Bronchial epithelial cell (primary cell): ENCODE results near the gene FOXD1. TPM values are rescaled to one million over a fixed set of nuclear protein-coding genes. Genes with fewer than 3 reads are reported as not detected.

ENCODE experiments used
- DNase-seq: peaks from one replicate; pipeline ENCODE4 v3.0.0-alpha.2; 2010; ENCODE audit warnings: low read depth
- FAIRE-seq: peaks from 2 replicates; lab custom pipeline; 2011; peaks lifted over from hg19 to GRCh38; lab: Jason Lieb, UNC
- H3K27me3 ChIP-seq: 2 replicates; pipeline ENCODE4 v1.5.1; 2011; ENCODE audit warnings: low read length; ENCODE audit not compliant: control insufficient read depth, insufficient read depth
- H3K36me3 ChIP-seq: 2 replicates; pipeline ENCODE4 v1.5.1; 2011; ENCODE audit warnings: low read length; ENCODE audit not compliant: control insufficient read depth, insufficient read depth
- H3K4me3 ChIP-seq: 2 replicates; pipeline ENCODE4 v1.5.1; 2011; ENCODE audit warnings: mild to moderate bottlenecking, low read depth, low read length, control low read depth
- CTCF ChIP-seq: IDR thresholded peaks from 2 replicates; pipeline ENCODE4 v1.5.1; 2011; ENCODE audit warnings: mild to moderate bottlenecking, moderate library complexity, low read length, control low read depth, inconsistent platforms; ENCODE audit not compliant: insufficient read depth, severe bottlenecking
- total RNA-seq: library from RNA; depleted of rRNA; stranded (reverse); fragments of >200 nt; gene quantifications from 2 replicates; pipeline ENCODE4 v1.2.1, GENCODE V29; 2014

The FOXD1 gene
- total RNA-seq, 1 donor from 2014 or later, result 3.4 TPM

DNA sequence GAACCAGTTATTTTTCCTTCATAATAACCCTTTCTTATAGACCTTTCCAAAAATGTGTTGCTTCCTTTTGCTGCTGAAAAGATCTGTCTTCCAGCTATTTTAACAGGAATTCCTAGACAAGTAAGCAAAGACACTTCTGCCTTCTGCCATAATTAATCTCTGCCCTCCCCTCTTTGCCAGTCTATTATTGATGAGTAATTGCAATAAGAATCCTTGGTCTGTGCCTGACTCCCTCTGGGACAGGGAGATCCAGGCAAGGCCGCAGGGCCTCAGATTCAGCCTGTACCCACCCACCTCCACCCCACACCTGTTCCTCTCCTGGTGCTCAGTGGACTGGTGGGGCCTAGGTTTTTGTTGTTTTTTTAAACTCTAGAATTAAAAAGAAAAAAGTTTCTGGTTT lies 8.3 kb downstream of the FOXD1 start:
- FAIRE-seq (no peak), DNase-seq (no peak)
- no peak overlapping the region for H3K4me3 ChIP-seq
- no peaks in the 10 kb centered on the region for H3K36me3 ChIP-seq
- peaks cover 76% of the 10 kb centered on the region for H3K27me3 ChIP-seq
- no peak for TF ChIP-seq CTCF

DNA sequence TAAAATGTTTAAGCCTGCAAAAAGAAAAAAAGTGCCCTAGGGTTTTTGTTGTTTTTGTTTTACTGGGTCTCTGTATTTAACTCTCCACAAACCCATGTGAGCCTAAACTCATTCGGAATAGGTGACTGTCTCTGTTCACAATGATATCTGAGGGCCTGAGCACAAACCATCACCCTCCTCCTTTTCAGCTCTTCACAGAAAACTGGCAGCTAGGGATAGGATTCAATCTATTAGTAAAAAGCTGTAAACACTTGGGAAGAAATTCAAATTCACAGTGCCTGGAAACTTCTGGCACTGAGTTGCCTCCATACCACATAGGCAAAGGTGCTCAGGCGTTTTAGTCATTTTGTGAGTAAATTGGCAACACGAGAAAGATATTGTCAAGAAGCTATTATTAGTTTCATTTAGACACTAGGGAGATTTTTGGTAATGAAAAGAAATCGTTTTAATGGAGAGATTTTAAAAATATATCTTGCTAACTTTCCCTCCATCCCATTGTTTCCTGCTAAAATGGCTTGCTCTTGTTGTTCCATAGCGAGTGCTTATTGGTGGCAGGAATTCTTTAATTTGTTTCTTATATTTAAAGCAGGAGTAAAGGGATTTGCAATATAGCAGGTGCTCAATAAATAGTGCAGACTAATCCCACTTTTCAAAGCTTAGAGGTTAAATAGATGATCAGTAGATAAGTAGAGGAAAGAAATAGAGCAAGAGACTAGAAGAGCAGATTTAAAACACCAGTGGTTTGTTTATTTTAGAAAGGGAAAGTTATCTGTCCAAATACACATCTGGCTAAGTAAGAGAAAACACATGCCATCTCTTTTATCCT lies 9.7 kb downstream of the FOXD1 start:
- FAIRE-seq (no peak), DNase-seq (no peak)
- no peak overlapping the region for H3K4me3 ChIP-seq
- H3K27me3 ChIP-seq, result peaks cover 66% of the 10 kb centered on the region
- no peaks in the 10 kb centered on the region for H3K36me3 ChIP-seq
- no peak for TF ChIP-seq CTCF

DNA sequence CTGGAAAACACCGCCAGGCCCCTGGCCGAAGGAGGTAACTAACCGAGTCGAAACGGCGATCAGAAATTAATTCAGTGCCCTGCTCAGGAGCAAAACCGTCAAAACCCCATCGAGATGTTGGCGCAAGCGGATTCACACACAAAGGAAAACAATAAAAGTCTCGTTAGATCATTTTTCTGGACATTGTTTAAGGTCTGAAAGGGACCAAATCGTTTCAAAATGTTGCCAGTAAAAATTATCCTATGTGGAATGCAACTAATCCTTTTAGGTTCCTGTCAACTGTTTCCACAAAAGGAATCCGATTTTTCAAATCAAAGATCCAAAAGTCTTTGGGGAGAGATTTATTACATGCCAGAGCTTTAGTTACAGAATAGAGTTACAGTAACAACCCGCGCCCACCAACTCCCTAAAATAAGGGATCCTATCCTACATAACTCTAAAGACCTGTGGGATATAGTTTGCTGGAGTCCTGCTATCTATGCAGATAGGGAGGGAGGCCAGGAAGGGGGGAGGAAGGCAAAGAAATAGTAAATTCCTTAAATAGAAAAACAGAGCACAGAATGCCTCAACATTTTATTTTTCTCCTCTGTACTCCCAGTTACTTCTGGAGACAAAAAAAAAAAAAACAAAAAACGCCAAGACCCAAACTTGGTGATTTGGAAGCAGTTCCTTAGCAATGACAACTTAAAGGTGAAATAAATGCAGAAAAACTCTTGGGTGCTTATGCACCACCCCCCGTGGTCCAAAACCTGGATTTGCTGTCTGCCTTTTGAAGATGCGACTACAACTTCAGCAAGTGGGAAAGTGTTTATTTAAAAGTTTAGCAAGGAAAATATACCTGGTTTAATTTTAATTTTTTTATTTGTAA lies 10.6 kb downstream of the FOXD1 start:
- no peak overlapping the region for H3K4me3 ChIP-seq
- FAIRE-seq, result no peak
- peaks cover 61% of the 10 kb centered on the region for H3K27me3 ChIP-seq

GRCh38 chr5:73437101-73437776 lies 11.3 kb downstream of the FOXD1 start:
- DNase-seq (no peak), FAIRE-seq (no peak)
- Histone ChIP-seq H3K27me3 (peaks cover 55% of the 10 kb centered on the region), H3K36me3 (no peaks in the 10 kb centered on the region), H3K4me3 (peak overlapping the region; percentile 8)
- peak; percentile 35 for TF ChIP-seq CTCF

More for the DNA sequence above, 10.6 kb downstream of the FOXD1 start:
- TF ChIP-seq CTCF, result no peak
- no peaks in the 10 kb centered on the region for H3K36me3 ChIP-seq
- DNase-seq, result no peak

DNA sequence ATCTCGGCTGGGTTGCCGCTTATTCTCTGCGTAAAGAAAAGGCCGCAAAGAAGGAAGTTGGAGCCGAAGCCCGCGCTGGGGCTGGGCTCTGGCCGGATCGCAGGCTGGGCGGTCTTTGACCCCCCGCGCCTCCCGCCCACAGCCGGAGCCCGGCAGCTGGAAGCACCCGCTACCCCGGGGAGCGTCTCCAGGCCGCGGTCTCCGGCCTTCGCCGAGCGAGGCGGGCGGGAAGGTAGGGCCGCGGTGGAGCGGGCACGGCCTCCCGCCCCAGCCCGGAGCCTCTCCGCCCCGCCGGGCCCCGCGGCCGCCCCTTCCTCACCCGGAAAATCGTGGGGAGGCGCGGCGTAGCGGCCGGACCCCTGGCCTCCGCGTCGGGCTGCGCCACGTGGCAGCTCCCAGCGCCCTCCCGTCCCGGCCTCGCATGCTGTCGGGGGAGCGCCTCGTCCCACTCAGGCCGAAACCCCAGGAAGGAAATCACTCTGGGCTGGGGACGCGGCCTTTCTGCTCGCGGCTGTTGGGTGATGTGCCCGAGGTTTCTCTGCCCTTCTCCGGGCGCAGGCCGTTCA lies 12.0 kb downstream of the FOXD1 start:
- no peak for FAIRE-seq
- peaks cover 51% of the 10 kb centered on the region for H3K27me3 ChIP-seq
- no peak for TF ChIP-seq CTCF
- H3K4me3 ChIP-seq, result no peak overlapping the region
- DNase-seq, result no peak
- H3K36me3 ChIP-seq, result no peaks in the 10 kb centered on the region
